GM21786 (cell line): ENCODE results near the gene SLCO2B1.

Experiments used
- ATAC-seq: cut with Tn5 transposase; IDR thresholded peaks from one replicate; pipeline ENCODE4 v1.9.1; 2021; ENCODE audit not compliant: unreplicated experiment

The SLCO2B1 gene

DNA sequence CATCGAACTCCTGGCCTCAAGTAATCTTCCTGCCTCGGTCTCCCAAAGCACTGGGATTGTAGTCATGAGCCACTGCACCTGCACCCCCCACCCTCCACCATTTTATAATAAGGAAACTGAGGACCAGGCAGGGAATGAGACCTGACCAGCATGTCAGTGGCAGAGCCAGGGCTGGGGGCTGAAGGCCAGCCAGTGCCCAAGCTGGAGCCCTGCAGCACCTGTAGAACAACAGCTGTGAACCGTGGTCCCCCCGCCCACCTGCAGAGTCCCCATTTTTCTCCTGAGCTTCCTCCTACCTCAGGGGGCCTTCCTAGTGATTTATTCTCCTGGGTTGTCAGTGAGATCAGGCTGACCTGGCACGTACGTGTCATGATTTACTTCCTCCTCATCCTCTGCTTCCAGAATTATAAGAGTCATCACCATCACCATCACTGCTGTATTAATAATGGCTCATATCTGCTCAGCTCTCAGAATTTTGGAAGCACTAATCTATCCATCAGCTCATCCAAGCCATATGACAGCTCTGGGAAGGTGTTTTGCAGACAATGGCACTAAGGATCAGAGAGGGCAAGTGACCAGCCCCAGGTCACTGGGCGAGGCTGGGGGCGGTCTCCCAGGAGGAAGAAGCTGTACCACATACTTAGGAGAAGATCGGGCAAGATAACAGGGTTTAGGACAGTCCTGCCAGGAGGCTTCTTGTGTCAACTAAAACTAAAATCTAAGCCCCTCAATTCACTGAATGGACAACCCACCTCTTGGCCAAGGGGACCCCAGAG lies 5.5 kb upstream of the SLCO2B1 start:
- no peak for ATAC-seq

DNA sequence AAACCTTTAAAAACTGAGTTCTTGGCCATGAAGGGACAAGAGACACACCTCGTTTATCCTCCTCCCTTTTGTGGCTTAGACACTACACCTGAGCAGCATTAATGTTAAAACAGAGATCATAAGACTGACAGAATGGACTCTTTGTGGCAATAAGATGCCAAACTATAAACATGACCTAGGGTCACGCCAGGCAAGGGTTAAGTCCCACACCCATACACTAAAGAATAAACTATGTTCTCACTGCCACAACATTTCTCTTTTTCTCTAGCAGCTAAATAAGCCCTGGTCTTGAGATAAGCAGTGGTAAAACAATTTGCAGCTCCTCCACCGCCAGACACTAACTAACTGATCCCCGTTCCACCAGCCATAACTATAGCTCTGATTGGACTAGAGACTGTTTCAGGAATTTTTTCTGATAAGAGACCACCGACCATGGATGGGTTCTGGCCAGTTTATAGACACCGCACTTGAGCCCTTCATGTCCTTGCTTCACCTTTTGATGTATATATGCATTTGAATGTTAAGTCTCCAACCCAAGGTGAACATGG lies 4.9 kb upstream of the SLCO2B1 start:
- no peak for ATAC-seq

DNA sequence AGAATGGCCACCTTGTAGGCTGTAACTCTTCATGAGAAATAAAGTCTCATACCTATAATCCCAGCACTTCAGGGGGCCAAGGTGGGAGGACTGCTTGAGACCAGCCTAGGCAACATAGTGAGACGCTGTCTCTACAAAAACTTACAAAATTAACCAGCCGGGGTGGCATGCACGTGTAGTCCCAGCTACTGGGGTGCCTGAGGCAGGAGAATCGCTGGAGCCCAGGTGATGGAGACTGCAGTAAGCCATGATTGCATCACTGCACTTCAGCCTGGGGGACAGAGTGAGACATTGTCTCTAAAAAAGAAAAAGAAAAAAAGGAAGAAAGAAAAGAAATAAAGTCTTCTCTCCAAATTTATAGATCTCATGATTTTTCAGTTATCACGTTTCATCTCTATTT lies 4.2 kb upstream of the SLCO2B1 start:
- ATAC-seq, result no peak

DNA sequence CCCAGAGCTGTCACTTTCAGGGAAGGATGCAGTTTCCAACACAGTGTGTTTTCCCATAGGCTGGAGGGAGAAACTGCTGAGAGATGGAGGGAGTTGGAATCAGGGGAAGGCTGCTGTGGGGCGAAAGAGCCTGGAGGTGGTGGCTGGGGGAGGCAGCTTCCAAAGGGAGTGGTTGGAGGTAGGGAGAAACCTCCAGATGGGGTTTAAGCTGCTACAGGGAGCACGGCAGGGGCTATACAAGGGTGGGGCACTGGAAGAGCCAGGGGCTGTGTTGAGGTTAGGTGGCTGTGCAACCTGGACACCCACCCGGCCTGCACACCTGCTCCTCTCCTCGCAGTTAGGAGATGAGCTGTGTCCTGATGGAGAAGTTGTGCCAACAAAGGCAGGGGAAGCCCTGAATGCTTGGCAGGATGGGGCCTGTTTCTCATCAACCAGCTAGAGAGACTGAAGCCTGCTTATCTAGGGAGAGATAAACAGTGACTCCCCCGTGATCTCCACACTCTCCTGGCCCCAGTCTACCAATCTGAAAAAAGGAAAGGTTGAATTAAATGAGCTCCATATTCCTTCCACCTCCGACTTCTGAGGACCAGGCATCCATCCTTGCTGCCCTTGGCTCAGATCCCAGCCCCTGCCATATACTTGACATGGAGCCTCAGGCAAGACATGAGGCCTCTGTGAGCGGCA lies 3.6 kb upstream of the SLCO2B1 start:
- ATAC-seq, result no peak

DNA sequence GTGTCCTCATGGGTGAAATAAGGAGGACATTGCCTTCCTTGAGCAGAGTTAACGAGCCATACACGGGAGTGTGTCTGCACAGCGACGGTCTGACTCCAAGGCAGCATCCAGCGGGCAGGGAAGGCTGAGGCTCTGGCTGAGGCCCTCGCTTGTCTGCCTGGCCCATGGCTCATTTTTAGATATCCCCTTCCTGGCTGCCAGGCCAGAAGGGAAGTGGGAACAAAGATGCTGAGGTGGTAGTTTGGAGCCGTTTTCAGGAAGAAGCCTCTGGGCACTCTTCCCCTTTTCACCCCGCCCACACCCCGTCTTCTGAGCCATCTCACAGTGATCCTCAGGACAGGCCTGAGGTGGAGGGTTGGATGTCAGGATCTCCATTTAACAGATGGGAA lies 3.0 kb upstream of the SLCO2B1 start:
- no peak for ATAC-seq

DNA sequence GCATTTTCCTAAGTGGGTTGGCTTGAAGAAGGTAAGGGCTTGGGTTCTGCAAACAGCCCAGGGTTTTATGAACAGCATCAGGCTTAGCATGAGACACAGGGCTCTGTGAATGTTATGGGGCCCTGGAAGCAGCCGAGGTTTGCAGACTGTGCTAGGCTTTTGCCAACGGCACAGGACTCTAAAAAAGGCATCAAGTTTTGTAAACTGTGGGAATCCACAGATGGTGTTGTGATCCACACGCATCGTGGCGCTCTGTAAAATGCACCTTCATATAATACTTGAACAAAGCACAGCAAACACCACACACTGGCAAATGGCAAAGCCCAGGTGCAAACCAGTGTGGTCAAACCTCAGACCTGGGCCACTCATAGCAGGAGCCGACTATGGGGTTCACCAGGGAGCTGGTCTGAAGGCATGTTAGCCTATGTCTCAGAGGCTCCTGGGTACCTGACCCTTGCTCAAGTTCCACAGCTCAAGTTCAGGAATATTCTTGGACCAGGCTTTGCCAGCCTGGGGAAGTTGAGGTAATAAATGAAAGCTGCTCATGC lies 2.4 kb upstream of the SLCO2B1 start:
- ATAC-seq, result no peak

DNA sequence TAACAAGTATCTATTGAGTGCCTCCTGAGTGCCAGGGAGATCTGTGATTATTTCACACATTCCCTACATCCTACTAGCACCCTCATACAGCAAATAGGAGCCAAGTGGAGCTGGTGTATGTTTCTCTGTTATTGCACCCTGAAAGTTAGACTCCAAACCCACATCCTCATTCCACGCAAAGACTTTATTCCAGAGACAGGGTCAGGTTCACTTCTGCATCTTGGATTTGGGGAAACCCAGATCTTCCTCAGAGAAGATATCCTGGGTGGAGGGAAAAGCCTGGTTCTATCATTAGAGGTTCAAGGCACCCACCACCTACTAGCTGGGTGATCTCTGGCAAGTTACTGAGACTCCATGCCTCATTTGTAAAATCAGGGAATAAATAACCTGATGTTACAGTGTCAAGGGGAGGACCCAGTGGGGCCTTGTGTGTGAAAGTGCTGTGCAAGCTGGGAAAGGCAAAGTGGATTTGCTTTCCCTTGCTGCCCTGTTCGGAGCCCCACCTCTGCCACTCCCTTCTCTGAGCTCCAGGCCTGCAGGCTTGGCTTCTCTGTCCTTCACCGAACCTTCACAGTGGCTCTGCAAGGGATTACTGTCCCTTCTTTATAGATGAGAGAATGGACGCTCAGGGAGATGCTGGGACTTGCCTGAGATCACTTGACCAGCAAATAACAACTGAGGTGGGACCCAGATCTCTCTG lies 991 bp upstream of the SLCO2B1 start:
- no peak for ATAC-seq

DNA sequence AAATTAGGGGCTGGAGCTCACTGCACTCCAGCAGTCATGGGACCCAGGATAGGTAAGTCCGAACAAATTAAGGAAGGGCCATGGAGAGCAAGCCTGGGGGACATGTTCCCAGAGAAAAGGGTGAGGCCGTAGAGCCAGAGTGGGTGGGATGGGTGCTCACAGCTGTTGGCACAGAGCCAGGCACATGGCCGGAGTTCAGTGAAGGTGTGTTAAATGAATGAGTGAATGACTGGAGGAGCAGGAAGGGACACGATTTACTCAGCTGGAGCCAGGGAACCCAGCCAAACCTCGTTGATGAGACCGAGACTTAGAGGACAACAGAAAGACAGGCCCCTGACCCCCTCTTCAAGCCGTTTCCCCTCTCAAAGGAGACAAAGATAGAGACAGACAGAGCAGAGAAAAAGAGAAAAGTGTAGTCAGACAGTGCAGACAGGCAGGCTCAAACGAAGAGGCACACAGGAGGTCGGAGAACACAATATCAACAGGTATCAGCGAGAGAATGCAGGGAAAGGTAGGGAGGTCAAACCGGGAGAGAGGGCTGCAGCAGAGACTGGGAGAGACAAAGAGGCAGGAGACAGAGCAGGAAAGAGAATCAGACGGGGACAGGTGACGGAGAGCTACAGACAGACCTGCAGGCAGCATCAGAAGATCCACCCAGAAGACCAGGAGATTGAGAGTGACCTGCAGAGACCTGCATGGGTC lies 590 bp downstream of the SLCO2B1 start:
- ATAC-seq, result no peak

DNA sequence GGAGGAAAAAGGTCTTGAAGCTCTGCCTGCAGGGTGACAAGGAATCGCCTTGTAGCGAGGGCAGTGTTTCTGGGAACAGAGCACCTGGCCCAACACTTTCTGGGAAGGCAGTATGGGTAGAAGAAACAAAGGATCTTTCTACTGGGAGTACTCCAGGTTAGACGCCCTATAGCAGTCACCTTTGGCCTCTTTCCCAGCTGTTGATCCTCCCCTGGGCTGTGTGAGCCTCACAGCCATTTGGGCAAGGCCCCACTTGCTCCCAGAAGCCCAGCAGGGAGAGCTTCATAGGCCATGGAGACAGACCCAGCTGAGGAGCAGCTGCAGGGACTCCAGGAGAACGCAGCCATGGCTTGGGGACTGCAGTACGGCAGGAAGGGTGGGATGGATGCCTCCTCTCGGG lies 1.2 kb downstream of the SLCO2B1 start:
- ATAC-seq, result no peak

DNA sequence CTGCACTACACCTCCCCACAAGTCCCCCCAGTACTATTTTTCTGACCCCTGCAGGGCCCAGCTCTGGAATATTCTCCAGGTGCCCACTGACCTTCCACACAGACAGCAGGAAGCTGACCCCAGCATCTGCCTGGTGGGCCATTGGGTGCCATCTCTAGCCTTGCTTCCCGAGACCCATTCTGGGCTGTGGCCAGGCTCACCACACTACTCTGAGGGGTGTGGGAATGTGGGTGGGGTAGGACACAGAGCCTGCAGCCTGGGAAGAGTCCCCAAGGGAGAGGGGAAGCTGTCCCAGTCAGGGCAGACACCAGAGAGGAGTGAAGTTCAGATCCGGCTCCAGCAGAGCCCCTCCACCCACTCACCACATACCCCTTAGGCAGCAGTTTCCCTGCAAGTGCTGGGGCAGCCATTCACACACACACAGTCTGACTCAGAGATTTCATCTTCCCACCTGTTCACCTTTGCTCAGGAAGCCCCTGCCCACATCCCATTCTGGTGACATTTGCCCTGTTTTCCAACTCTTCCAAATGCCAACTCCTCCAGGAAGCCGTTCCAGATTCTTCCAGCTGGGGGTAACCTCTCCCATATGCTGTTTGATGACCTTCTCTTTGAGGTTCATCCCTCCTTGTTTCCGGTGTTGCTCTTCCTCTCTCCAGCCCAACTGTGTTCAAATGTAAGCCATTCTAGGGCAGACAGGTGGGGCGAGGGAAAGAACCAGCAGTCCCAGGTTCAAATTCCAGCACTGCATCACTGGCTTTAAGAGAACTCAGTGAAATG lies 1.9 kb downstream of the SLCO2B1 start:
- ATAC-seq, result no peak

DNA sequence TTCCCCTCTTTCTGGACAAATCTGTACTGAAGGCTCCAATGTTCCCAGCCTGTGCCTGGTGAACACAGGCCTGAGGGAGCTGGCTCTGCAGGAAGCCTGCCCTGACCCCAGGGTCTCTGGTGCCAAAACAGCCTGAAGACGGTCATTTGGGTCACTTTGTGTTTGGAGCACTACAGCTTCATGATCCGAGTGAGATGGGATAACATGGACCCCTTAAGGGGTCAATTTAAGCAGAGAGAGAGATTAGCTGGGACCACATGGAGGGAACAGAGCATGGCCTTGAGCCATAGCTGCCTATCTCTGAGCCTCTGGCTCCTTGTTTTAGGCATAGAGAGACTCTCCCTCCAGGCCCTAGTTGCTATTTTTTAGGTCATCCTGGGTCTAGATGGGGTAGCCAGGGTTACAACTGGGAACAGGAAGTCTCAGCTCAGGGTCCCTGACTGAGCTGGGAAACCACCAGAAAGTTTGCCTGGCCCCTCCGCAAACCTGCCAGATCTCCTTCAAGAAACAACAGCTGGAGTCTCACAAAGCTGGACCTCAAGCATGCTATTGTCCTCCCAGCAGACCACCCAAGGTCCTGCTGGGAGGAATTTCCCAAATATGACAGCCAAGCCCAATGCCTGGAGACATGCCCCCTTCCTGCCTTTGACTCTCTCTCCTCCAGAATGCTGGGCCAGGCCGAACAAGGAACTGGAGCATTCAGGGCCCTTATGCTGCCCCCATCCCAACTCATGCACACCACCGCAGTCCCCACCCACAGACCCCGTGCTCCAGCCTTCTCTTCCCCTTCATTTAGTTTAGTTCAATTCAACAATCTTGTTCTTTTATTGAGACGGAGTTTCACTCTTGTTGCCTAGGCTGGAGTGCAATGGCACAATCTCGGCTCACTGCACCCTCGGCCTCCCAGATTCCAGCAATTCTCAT lies 4.0 kb downstream of the SLCO2B1 start:
- no peak for ATAC-seq

DNA sequence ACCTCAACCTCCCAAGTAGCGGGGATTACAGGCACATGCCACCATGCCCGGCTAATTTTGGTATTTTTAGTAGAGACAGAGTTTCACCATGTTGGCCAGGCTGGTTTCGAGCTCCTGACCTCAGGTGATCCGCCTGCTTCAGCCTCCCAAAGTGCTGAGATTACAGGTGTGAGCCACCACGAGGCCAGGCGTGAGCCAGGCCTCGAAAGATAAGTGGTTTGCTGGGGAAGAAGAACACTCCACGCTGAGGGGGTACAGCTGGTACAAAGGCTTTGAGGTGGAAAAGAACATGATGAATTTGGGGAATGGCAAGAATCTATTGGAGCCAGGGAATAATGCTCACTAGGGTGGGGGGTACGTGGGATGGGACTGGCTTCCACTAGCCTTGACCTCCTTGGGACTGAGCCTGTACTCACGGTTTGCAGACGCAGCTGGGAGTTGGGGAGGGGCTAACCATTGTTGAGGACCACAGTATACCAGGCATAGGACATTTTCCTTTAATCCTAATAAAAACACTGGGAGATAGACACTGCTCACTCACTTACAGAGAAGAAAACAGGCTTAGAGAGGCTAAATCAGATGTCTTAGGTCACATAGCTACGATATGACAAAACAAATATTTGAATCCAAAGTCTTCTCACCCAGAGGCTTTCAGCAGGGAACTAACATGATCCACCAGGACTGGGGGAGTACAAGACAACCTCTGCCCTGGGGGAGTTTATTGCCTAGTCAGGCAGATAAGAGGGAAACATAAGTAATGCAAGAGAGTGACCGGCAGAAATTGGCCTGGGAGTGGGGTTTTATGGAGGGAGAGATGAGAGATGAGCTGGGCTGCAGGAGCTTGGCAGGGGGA lies 4.9 kb downstream of the SLCO2B1 start:
- ATAC-seq, result no peak

DNA sequence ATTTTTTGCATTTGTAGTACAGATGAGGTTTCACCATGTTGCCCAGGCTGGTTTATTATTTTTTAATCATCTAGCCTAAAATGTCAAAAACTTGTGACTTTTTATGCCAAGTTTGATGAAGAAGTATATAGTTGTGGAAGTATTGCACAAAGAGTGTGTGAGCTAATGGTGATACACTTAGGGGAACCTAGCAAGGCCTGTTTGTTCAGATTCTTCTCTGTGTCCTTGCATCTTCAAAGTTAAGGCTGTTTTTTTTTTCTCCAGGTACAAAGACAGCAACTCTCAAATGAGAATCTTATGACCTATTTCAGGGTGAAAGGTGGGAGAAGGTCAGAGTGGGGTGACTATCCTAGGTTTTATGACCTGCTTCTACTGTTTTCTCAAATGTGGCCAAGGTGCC lies 7.3 kb downstream of the SLCO2B1 start:
- ATAC-seq, result no peak

DNA sequence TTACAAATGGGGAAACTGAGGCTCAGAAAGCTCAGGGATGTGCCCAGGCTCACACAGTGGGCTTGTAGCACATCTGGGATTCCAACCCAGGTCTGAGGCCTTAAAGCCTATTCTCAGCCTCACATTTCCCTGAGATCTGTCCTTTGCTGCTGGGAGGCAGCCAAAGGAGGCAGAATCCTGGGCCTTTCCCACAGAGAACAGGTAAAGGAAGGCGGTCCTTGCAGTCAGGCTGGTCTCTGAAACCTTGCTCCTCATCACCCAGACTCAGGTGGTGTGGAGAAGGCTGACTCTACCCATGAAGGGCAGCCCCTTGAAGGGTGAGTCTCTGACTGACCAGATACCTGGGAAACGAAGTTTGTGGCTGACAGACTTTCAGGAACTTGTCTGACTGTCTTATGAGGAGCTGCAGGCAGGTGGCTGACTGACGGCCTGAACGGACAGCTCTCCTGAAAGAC lies 7.8 kb downstream of the SLCO2B1 start:
- no peak for ATAC-seq

DNA sequence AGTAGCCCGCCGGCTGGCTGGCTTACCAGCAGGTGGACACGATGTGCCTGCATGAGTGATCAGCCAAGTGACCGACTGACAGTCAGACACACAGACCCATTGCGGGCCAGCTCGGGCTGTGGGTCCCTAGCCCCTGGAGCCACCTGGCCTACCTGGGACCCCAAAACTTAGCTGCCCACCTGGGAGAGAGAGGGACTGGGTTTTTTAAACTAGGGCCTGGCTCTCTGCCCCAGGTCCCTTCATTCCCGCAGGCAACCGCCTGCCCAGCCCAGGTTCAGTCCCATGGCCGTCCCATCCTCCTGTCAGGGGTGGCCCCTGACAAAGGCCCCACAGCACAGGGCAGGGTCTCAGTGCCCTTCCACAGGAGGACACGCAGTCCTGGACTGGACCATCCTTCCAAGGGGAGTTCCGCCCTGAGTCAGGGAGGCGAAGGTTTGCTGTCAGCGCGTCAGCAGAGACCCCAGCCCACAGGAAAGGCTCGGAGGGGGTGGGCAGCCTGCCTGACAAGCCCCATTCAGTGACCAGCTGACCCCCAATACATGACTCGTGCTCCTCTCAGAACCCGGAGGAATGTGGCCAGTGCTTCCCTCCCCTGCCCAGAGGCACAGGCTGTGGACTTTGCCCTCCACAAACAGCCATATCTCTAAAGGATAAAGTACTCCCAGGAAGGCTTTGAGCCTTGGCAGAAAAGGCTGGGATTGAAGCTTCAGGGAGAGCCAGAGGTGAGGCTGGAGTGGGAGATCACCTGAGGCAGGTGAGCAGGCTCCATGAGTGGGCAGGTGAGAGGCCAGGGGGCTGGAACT lies 8.4 kb downstream of the SLCO2B1 start:
- no peak for ATAC-seq

DNA sequence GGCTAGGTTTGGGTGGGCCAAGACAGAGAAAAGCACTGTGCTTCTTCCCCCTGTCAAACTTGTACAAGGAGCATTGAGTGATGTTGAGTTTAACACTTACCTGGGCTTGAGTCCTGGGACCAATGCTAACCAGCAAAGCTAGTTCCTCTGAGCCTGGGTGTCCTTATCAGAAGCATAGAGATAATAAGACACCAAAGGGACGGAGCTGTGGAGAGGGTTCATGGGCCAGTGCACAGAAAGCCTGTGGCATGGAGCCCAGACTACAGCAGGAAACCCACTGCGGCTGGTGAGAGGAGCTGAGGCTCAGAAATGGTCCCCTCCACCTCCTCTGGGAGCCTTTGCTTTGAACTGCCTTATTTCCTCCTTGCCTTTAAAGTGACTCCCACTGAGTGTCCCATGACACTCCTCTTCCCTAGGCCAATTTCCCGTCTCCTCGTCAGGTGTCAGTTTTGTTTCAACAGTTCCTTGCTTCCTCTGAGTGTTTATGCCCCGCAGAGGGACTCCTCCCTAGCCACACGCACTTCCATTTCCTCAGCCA lies 9.4 kb downstream of the SLCO2B1 start:
- ATAC-seq, result no peak

DNA sequence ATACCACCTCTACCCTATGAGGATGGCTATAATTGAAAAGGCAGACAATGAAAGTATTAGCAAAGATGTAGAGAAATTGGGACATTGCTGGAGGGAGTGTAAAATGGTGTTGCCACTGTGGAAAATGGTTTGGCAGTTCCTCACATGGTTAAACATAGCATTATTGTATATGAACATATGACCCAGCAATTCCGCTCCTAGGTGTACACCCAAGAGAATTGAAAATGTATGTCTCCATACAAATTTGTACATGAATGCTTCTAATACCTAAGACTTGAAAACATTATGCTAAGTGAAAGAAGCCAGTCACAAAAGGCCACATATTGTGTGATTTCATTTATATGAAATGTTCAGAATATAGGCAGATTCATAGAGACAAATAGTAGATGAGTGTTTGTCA lies 10.0 kb downstream of the SLCO2B1 start:
- no peak for ATAC-seq
